HG03565 (cell line): ENCODE measurements around the gene TPH2.
A peak's percentile ranks its signal among the peaks of the same experiment; 100 is the strongest.

ENCODE experiments used
- ATAC-seq: cut with Tn5 transposase; IDR thresholded peaks from one replicate; pipeline ENCODE4 v1.9.1; 2021; ENCODE audit warnings: mild to moderate bottlenecking, moderate library complexity; ENCODE audit not compliant: unreplicated experiment

TPH2 gene

GRCh38 chr12:71958457-71958856, 19.8 kb downstream of the TPH2 start:
- no peak for ATAC-seq

DNA sequence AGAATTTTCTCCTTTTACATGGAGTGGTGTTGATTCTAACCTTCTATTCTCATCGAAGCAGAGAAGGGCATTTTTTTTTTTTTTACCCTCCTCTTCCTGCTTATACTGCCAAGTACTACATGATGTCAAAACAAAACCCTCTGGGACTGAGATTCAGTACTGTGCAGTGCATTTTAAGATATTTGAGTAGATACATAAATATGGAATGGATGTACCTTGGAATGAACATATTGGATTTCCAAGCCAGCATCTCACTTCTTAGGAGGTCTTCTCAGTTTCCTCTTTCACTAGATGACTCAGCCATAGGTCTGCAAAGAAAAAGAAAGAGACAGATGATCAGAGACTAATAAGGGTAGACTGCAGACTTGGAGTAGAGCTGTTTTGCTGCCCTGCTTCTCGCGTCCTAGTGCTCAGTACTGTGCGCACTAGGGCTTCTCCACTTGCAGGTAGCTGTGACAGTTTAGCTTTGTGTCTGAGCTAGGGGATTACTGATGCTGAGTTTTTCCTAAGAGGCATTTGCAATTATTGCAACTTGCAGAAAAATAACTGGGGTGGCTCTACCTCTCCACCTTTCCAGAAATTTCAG, 20.4 kb downstream of the TPH2 start:
- no peak for ATAC-seq

DNA sequence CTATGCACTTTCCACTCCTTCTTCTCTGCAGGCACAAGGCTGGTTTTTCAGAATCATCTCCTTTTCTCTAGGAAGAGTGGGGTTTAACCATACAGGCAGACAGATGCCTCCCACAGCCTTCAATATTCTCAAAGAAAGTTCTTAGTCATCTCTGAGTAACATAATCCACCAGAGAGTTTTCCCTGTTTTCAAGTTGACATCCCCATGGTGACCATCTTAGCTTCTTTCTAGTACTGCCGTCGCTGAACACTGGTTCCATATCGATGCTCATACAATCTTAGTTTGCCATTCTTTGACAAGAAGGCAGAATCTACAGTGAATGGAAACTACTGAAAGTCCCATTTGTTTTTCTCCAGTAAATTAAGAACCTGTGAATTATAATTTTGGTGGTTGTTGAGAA, 28.6 kb downstream of the TPH2 start:
- ATAC-seq = no peak

GRCh38 chr12:71969330-71969729, 30.7 kb downstream of the TPH2 start:
- no peak for ATAC-seq

GRCh38 chr12:71970031-71970430, 31.4 kb downstream of the TPH2 start:
- no peak for ATAC-seq

- no peak for ATAC-seq
Observed at GRCh38 chr12:71972441-71973074, 33.9 kb downstream of the TPH2 start.

- ATAC-seq = no peak
Observed at GRCh38 chr12:71973687-71974086, 35.0 kb downstream of the TPH2 start.

GRCh38 chr12:71980538-71980937, 41.9 kb downstream of the TPH2 start:
- ATAC-seq = no peak

DNA sequence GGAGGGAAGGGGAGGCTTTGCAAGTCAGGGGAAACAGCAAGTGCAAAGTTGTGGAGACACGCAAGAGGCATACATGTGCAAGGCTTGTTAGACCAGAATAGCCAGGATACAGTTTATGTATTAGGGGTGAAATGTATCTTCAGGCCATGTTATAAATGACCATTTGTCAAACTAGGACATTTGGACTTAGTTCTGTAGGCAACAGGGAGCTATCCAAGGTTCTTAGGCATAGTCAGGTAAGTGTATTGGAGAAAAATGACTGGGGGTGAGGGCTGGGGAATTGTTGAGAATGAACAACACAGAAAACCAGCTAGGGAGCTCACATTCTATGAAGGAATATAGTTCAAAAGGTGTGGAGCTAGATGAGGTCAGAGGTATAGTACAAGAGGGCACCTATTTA, 42.5 kb downstream of the TPH2 start:
- ATAC-seq = no peak

GRCh38 chr12:71994715-71995114, 56.1 kb downstream of the TPH2 start:
- ATAC-seq = no peak

GRCh38 chr12:71999795-72000194, 61.1 kb downstream of the TPH2 start:
- ATAC-seq = no peak

- no peak for ATAC-seq
Observed at GRCh38 chr12:72000969-72001648, 62.5 kb downstream of the TPH2 start.

DNA sequence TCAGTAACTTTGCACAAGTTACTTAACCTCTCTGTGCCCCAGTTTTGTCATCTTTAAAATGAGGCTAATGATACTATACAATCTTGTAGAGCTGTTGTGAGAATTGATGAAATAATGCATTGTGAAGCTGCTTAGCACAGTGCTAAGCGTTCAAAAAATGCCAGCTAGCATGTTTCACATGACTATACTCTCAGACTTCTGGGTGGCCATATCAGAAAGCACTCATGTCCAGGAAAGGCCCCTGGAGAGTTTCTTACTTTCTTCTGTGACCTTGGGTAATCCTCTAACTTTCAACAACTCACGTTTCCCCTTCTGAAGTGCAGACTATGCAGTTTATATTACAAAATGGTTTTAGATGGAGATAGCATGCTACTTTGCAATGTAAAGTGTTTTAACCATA, 68.1 kb downstream of the TPH2 start:
- no peak for ATAC-seq

- no peak for ATAC-seq
Observed at GRCh38 chr12:72010356-72010755, 71.7 kb downstream of the TPH2 start.

DNA sequence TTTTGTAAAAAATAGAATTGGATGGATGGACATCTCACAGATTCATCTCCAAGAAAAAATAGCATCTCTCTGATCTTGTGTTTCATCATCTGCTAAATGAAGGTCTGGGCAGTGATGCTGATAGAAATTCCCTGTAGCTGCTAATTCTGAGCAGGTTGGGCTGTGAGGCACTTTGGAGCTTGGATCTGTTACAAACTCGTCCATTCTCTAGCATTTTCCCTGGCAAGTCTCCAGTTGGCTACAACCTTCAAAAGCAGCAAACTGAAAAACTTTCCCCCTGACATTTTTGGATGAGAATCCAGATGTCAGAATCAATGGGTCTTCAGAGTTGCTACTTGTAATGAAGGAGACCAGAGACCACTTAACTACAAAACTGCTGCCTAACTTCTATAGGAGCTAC, 72.7 kb downstream of the TPH2 start:
- no peak for ATAC-seq

DNA sequence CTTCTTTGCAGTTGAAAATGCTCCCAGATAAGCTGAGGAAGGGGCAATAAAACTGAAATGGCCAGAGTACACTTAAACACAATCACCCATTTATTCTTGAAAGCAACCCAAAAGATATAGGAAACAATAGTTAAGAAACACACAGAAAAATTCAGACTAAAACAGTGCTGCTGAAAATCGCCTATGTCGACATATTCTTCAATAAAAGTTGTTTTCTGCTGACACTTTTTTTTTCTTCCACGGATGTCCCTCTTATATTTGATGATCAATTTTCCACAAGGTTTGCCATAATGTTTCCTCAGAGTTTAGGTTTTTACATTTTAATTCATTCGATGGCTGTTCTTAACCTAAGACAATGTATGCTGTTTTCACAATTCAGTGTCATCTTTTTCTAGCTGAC, 74.2 kb downstream of the TPH2 start:
- no peak for ATAC-seq

DNA sequence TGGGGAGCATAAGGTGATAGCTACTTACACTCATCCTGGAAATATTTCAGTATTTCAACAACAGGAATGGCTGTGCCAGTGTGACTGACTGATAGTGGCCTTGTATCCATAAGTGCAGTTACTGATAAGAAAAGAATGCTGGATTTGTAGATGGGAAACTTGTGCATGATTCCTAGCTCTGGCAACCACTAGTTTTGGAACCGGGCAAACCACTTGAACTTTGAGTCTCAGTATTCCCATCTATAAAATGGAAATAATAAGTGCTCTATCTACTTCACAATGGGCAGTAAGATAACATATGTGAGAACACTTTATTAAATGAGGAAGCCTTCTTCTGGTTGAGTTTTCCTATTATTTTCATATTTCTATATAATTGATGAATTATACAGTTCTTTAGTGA, 77.2 kb downstream of the TPH2 start:
- no peak for ATAC-seq

DNA sequence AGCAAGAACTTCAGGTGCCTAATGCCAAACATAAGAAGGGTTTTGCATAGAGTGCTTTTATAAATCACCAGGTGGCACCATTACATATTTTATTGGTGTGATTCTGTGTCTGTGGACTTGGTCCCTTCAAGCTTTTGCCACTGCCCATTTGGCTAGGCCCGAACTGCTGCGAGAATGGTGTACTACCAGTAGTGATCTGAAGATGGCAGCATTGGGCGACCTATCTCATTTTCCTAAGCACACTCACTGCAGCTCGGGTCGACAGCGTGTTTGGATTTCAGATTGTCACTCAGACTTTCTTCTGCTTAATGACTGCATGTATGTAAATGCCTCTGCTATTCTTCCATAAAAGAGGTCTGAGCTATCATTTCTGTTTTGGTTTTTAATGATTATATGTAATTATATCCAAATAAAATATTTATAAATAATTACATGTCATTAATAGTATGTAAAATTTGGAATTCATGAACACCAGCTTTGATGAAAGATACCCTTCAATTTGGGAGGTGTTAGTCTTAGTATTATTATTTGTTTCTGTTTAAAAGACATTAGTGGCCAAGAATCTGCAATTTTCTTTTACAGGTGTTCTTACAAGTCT, 78.5 kb downstream of the TPH2 start:
- ATAC-seq = peak; percentile 99

GRCh38 chr12:72018036-72018435, 79.4 kb downstream of the TPH2 start:
- ATAC-seq = no peak

DNA sequence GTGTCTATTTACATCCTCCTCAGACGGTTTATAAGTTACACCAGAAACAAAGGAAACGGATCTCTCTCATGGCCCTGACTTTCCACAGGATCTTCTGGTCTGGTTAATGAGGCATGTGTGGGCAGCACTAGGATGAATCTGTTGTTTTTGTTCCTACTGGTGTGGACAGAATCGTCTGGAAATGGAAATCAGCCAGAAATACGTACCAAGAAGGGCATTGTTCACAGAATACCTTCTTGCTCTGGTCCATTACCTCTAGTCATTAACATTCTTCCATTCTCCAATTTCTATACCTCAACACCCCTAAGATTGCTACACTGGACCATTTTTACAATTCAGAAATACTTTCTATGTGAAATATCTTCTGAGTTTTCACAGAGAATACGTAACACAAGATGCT, 86.0 kb downstream of the TPH2 start:
- ATAC-seq = no peak

- no peak for ATAC-seq
Observed at GRCh38 chr12:72025524-72025923, 86.9 kb downstream of the TPH2 start.

GRCh38 chr12:72028966-72029365, 90.3 kb downstream of the TPH2 start:
- no peak for ATAC-seq
